WERI-Rb-1 (cell line): ENCODE measurements around the gene OTUD7B.

Source experiments
- DNase-seq: peaks from one replicate; pipeline ENCODE4 v3.0.0-alpha.2; 2020
- H3K27ac ChIP-seq: fragments of 250-450 bp; sonication (Bioruptor Pico); 2 replicates; pipeline ENCODE4 v1.5.1; 2020; ENCODE audit warnings: mild to moderate bottlenecking, moderate library complexity
- H3K27me3 ChIP-seq: fragments of 250-450 bp; sonication (Bioruptor Pico); 2 replicates; pipeline ENCODE4 v1.5.1; 2021; ENCODE audit warnings: mild to moderate bottlenecking, low read depth, moderate library complexity; ENCODE audit not compliant: insufficient read depth, severe bottlenecking
- H3K36me3 ChIP-seq: fragments of 250-450 bp; sonication (Bioruptor Pico); 2 replicates; pipeline ENCODE4 v1.5.1; 2020; ENCODE audit warnings: mild to moderate bottlenecking, moderate library complexity
- H3K4me3 ChIP-seq: 2 replicates; pipeline ENCODE4 v1.5.1; 2011; ENCODE audit warnings: low read depth, mild to moderate bottlenecking, control low read depth, low read length
- H3K9me3 ChIP-seq: fragments of 250-450 bp; sonication (Bioruptor Pico); 2 replicates; pipeline ENCODE4 v1.5.1; 2021; ENCODE audit warnings: mild to moderate bottlenecking, moderate library complexity; ENCODE audit not compliant: severe bottlenecking
- CTCF ChIP-seq: IDR thresholded peaks from 2 replicates; pipeline ENCODE4 v1.5.1; 2011; ENCODE audit warnings: low read depth, mild to moderate bottlenecking, control low read depth, inconsistent platforms, low read length

OTUD7B gene

GRCh38 chr1:149987297-149987595 lies 23.3 kb downstream of the OTUD7B start:
- TF ChIP-seq CTCF: no peak
- no peaks in the 10 kb centered on the region for H3K9me3 ChIP-seq
- no peaks in the 10 kb centered on the region for H3K27me3 ChIP-seq
- H3K27ac ChIP-seq: no peak overlapping the region
- DNase-seq: no peak
- H3K4me3 ChIP-seq: no peak overlapping the region
- H3K36me3 ChIP-seq: peaks cover 8% of the 10 kb centered on the region

- H3K4me3 ChIP-seq: no peak overlapping the region
- no peak overlapping the region for H3K27ac ChIP-seq
- no peak for TF ChIP-seq CTCF
- H3K36me3 ChIP-seq: peaks cover 4% of the 10 kb centered on the region
- H3K27me3 ChIP-seq: no peaks in the 10 kb centered on the region
- no peaks in the 10 kb centered on the region for H3K9me3 ChIP-seq
- DNase-seq: no peak
Observed at GRCh38 chr1:149986486-149987296, 23.8 kb downstream of the OTUD7B start.

- TF ChIP-seq CTCF: no peak
- no peak overlapping the region for H3K4me3 ChIP-seq
- DNase-seq: no peak
- H3K36me3 ChIP-seq: peaks cover 28% of the 10 kb centered on the region
- no peak overlapping the region for H3K27ac ChIP-seq
- no peaks in the 10 kb centered on the region for H3K27me3 ChIP-seq
- H3K9me3 ChIP-seq: no peaks in the 10 kb centered on the region
Observed at GRCh38 chr1:149979972-149980540, 30.5 kb downstream of the OTUD7B start.

- DNase-seq: no peak
- no peak overlapping the region for H3K27ac ChIP-seq
- H3K36me3 ChIP-seq: peaks cover 31% of the 10 kb centered on the region
- H3K4me3 ChIP-seq: no peak overlapping the region
- TF ChIP-seq CTCF: no peak
- no peaks in the 10 kb centered on the region for H3K9me3 ChIP-seq
- no peaks in the 10 kb centered on the region for H3K27me3 ChIP-seq
Observed at GRCh38 chr1:149979245-149979971, 31.1 kb downstream of the OTUD7B start.

- no peak for DNase-seq
- Histone ChIP-seq H3K27me3 (no peaks in the 10 kb centered on the region), H3K27ac (no peak overlapping the region), H3K9me3 (no peaks in the 10 kb centered on the region), H3K4me3 (no peak overlapping the region), H3K36me3 (peaks cover 36% of the 10 kb centered on the region)
- no peak for TF ChIP-seq CTCF
Observed at GRCh38 chr1:149978547-149979023, 31.9 kb downstream of the OTUD7B start.
